ENCODE results near the gene NLGN1.

NLGN1 gene

GRCh38 chr3:173755161-173755560, 357.6 kb downstream of the NLGN1 start:
- no peak for DNase-seq (ENCODE audit: low read depth in 2 of 2)

- DNase-seq (ENCODE audit: low read depth in 2 of 2) = no peak
These were observed 363.6 kb downstream of the NLGN1 start for GRCh38 chr3:173761161-173761560.

- DNase-seq (ENCODE audit: low read depth in 2 of 2) = no peak
These were observed 365.0 kb downstream of the NLGN1 start for GRCh38 chr3:173762501-173762900.

- no peak for DNase-seq (ENCODE audit: low read depth in 2 of 2)
These were observed 372.5 kb downstream of the NLGN1 start for GRCh38 chr3:173770011-173770410.

- no peak for DNase-seq (ENCODE audit: low read depth in 2 of 2)
These were observed 373.4 kb downstream of the NLGN1 start for GRCh38 chr3:173770796-173771573.

GRCh38 chr3:173773800-173774199, 376.3 kb downstream of the NLGN1 start:
- no peak for DNase-seq (ENCODE audit: low read depth in 2 of 2)

- no peak for DNase-seq (ENCODE audit: low read depth in 2 of 2)
These were observed 376.8 kb downstream of the NLGN1 start for GRCh38 chr3:173774294-173774693.

- no peak for DNase-seq (ENCODE audit: low read depth in 2 of 2)
These were observed 380.7 kb downstream of the NLGN1 start for GRCh38 chr3:173778251-173778650.

- DNase-seq (ENCODE audit: low read depth in 2 of 2) = no peak
These were observed 382.5 kb downstream of the NLGN1 start for GRCh38 chr3:173780067-173780466.

GRCh38 chr3:173785004-173785403, 387.5 kb downstream of the NLGN1 start:
- no peak for DNase-seq (ENCODE audit: low read depth in 2 of 2)

GRCh38 chr3:173789530-173790162, 392.1 kb downstream of the NLGN1 start:
- DNase-seq (ENCODE audit: low read depth in 2 of 2) = no peak

- no peak for DNase-seq (ENCODE audit: low read depth in 2 of 2)
These were observed 396.4 kb downstream of the NLGN1 start for GRCh38 chr3:173793963-173794362.

GRCh38 chr3:173796405-173796804, 398.9 kb downstream of the NLGN1 start:
- DNase-seq (ENCODE audit: low read depth in 2 of 2) = no peak

- no peak for DNase-seq (ENCODE audit: low read depth in 2 of 2)
These were observed 399.3 kb downstream of the NLGN1 start for GRCh38 chr3:173796890-173797289.

- DNase-seq (ENCODE audit: low read depth in 2 of 2) = no peak
These were observed 401.7 kb downstream of the NLGN1 start for GRCh38 chr3:173799060-173799816.

GRCh38 chr3:173800154-173800553, 402.6 kb downstream of the NLGN1 start:
- DNase-seq (ENCODE audit: low read depth in 2 of 2) = no peak

GRCh38 chr3:173814809-173815208, 417.3 kb downstream of the NLGN1 start:
- no peak for DNase-seq (ENCODE audit: low read depth in 2 of 2)

- no peak for DNase-seq (ENCODE audit: low read depth in 2 of 2)
These were observed 421.8 kb downstream of the NLGN1 start for GRCh38 chr3:173819368-173819767.

GRCh38 chr3:173823911-173824460, 426.4 kb downstream of the NLGN1 start:
- DNase-seq (ENCODE audit: low read depth in 2 of 2) = no peak

- no peak for DNase-seq (ENCODE audit: low read depth in 2 of 2)
These were observed 428.2 kb downstream of the NLGN1 start for GRCh38 chr3:173825730-173826129.

- DNase-seq (ENCODE audit: low read depth in 2 of 2) = no peak
These were observed 428.9 kb downstream of the NLGN1 start for GRCh38 chr3:173826416-173826815.

- DNase-seq (ENCODE audit: low read depth in 2 of 2) = no peak
These were observed 429.5 kb downstream of the NLGN1 start for GRCh38 chr3:173826901-173827609.

Data from stimulated activated CD8-positive, alpha-beta memory T cell treated with anti-CD3 and anti-CD28 coated beads, Interleukin-15, amount 100 ng/mL, for 4 hours (primary cell).